Thoracic aorta (tissue), 2 donors: ENCODE results near the gene F13A1. TPM values are rescaled to one million over a fixed set of nuclear protein-coding genes. Genes with fewer than 3 reads are reported as not detected.
"Not testable (repeated sequence)": the region's sequence is repeated elsewhere in the genome, so short reads cannot be mapped to it uniquely, and the experiment has no call there.

ENCODE experiments used
- ATAC-seq: fragments of 150-250 bp; one replicate; pipeline ENCODE4 v1.8.0; 2017; ENCODE audit warnings: low read depth; ENCODE audit not compliant: insufficient number of reproducible peaks, low FRiP score
- DNase-seq: peaks from one replicate; pipeline ENCODE4 v3.0.0-alpha.2; 2020; ENCODE audit warnings: low spot score
- H3K27ac ChIP-seq, 2 donors: fragments of 200-600 bp; sonication (generic); 1 replicate in 1 of 2; 2 replicates in 1 of 2; pipeline ENCODE4 v1.5.1; 2016; ENCODE audit warnings: mild to moderate bottlenecking in 2 of 2, moderate library complexity in 2 of 2
- H3K27me3 ChIP-seq: fragments of 200-600 bp; sonication (generic); replicated peaks from 2 replicates; pipeline ENCODE4 v1.6.0; 2016; ENCODE audit warnings: mild to moderate bottlenecking; ENCODE audit not compliant: insufficient read depth
- H3K36me3 ChIP-seq: fragments of 200-600 bp; sonication (generic); one replicate; pipeline ENCODE4 v1.5.1; 2016
- H3K4me1 ChIP-seq, 2 donors: fragments of 200-600 bp; sonication (generic); 1 replicate in 1 of 2; 2 replicates in 1 of 2; pipeline versions ENCODE4 v1.5.1 to v1.6.0; 2016; ENCODE audit warnings: low read depth in 2 of 2, mild to moderate bottlenecking in 1 of 2; ENCODE audit not compliant: control insufficient read depth in 1 of 2
- H3K4me3 ChIP-seq: fragments of 200-600 bp; sonication (generic); 2 replicates; pipeline ENCODE4 v1.5.1; 2016; ENCODE audit warnings: mild to moderate bottlenecking
- H3K9me3 ChIP-seq: fragments of 200-600 bp; sonication (generic); 2 replicates; pipeline ENCODE4 v1.5.1; 2016
- total RNA-seq, 2 donors: library from RNA; depleted of rRNA; stranded (reverse); fragments of >200 nt; gene quantifications; one replicate each; pipeline versions ENCODE4 v1.1.0 to v1.2.3, GENCODE V29; 2016
- TF ChIP-seq, protein P1 (sequence below): fragments of 200-600 bp; sonication (generic); IDR thresholded peaks from one replicate; pipeline ENCODE4 v1.5.1; 2019; ENCODE audit warnings: antibody characterized with exemption

F13A1 gene
- total RNA-seq, 2 donors from 2014 or later: 156 to 228 TPM

DNA sequence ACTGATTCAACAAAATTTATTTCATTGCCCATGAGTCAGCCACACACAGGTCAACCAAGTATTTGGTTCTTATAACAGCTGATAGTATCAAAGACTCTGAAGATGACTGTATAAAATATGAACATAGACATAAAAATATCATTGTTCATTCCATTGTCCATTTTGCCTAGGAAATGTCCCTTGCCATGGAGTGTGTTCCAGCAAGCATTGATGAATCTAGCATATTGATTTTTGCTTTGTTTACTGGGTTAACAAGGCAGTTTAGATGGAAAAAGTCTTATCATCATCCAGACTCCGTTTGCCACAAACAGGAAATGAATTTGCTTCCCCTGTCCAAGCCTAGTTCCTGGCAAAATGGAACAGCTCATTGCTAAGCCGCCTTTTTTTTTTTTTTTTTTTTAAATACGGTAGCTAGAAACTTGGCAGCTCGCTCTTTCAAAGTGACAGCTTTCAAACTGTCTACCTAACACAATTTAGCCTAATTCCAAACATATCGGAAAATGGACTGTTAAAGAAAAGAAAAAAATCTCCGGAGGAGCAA, 7.5 kb downstream of the F13A1 start:
- ATAC-seq: no peak
- Histone ChIP-seq H3K9me3 (no peaks in the 10 kb centered on the region), H3K27me3 (no peaks in the 10 kb centered on the region), H3K36me3 (no peaks in the 10 kb centered on the region), H3K4me3 (no peak overlapping the region), H3K27ac (no peak overlapping the region), H3K4me1 (no peaks in the 10 kb centered on the region)
- TF ChIP-seq, protein P1, sequence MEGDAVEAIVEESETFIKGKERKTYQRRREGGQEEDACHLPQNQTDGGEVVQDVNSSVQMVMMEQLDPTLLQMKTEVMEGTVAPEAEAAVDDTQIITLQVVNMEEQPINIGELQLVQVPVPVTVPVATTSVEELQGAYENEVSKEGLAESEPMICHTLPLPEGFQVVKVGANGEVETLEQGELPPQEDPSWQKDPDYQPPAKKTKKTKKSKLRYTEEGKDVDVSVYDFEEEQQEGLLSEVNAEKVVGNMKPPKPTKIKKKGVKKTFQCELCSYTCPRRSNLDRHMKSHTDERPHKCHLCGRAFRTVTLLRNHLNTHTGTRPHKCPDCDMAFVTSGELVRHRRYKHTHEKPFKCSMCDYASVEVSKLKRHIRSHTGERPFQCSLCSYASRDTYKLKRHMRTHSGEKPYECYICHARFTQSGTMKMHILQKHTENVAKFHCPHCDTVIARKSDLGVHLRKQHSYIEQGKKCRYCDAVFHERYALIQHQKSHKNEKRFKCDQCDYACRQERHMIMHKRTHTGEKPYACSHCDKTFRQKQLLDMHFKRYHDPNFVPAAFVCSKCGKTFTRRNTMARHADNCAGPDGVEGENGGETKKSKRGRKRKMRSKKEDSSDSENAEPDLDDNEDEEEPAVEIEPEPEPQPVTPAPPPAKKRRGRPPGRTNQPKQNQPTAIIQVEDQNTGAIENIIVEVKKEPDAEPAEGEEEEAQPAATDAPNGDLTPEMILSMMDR: no peak
- DNase-seq: no peak

DNA sequence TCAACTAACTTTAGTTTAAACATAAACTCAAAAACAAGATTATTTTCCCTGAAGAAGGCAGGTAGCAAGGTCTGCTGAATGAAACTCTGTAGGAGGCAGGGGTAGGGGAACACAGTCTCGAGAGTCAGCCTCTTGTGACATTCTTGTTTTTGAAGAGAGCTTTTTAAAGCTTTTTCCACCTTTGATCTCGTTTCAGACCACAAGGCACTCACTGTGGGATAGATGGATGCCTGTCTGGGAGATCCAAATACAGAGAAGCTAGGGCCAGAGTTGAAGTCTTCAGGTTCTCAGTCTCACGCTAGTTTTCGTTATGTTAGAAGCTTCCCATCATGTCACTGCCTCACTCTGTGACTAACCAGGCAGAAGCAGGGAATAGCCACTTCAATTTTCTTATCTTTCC, 14.9 kb downstream of the F13A1 start:
- Histone ChIP-seq H3K9me3 (no peaks in the 10 kb centered on the region), H3K27me3 (no peaks in the 10 kb centered on the region), H3K36me3 (no peaks in the 10 kb centered on the region), H3K4me1 (no peaks in the 10 kb centered on the region), H3K4me3 (no peak overlapping the region), H3K27ac (no peak overlapping the region)
- DNase-seq: no peak
- TF ChIP-seq, protein P1: no peak
- no peak for ATAC-seq

DNA sequence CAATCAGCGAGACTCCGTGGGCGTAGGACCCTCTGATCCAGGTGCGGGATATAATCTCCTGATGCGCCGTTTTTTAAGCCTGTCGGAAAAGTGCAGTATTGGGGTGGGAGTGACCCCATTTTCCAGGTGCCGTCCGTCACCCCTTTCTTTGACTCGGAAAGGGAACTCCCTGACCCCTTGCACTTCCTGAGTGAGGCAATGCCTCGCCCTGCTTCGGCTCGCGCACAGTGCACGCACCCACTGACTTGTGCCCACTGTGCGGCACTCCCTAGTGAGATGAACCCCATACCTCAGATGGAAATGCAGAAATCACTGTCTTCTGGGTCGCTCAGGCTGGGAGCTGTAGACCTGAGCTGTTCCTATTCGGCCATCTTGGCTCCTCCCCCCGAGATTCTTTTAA, 20.1 kb downstream of the F13A1 start:
- H3K36me3 ChIP-seq, ATAC-seq, H3K4me3 ChIP-seq, H3K27ac ChIP-seq, H3K27me3 ChIP-seq, H3K9me3 ChIP-seq, H3K4me1 ChIP-seq, DNase-seq: not testable (repeated sequence)

DNA sequence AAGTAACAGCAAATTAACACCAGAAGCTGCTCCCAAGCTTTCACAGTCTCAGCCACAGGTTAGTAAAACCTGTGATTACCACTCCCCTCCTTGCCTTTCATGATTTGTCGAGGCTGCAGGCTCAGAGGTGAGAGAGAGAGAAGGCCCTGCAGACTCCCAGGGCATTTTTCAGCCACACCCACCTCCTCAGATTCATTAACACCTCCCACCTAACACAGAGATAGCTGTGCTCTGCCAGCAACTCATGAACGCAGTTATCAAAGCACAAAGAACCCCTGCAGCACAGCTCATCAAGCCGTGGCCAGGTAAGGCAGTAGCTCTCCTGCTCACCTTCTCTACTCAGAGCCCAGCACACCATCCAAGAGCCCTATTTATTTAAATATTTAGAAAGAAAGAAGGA, 27.1 kb downstream of the F13A1 start:
- H3K27ac ChIP-seq: no peak overlapping the region
- ATAC-seq (no peak), DNase-seq (no peak)
- no peaks in the 10 kb centered on the region for H3K27me3 ChIP-seq
- H3K4me3 ChIP-seq: no peak overlapping the region
- TF ChIP-seq, protein P1: no peak
- no peaks in the 10 kb centered on the region for H3K36me3 ChIP-seq
- no peaks in the 10 kb centered on the region for H3K9me3 ChIP-seq
- no peaks in the 10 kb centered on the region for H3K4me1 ChIP-seq

DNA sequence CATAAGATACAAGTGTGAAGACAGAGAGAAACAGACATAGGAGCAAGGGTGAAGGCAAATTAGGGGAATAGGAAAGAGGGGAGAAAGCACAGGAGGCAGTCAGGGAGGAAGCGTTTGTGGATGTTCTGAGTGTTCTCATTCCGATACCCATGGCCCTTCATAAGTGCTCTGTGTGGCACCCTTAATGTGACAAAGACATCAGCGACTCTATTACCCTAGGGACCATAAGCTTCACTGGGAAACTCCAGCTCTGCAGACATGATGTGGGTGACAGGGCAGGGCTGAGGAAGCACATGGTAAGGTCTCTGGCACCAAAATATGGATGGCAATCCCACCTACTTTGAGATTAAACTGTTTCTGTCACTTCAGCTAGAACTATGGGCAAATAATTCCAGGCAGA, 33.0 kb downstream of the F13A1 start:
- Histone ChIP-seq H3K27me3 (no peaks in the 10 kb centered on the region), H3K36me3 (no peaks in the 10 kb centered on the region), H3K9me3 (no peaks in the 10 kb centered on the region), H3K4me1 (no peaks in the 10 kb centered on the region), H3K4me3 (no peak overlapping the region), H3K27ac (no peak overlapping the region)
- TF ChIP-seq, protein P1: no peak
- ATAC-seq: no peak
- DNase-seq: no peak

DNA sequence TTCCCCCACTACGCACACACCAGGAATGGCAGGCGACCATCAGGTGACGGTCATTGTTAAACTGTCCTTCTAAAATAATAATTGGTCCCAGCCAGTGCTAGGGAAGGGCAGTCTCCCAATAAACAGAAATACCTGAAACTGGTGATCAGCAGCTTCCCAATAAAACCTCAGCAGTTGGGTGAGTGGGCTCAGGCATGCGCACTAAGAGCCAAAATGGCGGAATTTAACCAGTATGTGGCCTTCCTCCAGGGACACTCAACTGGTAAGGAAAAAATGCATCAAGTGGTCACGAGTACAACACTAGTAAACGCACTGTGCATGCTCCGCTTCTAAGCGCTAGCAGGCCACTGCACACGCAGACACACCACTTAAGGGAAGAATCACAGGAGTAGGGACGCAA, 34.8 kb downstream of the F13A1 start:
- Histone ChIP-seq H3K27ac (no peak overlapping the region), H3K36me3 (no peaks in the 10 kb centered on the region), H3K4me1 (no peaks in the 10 kb centered on the region), H3K27me3 (no peaks in the 10 kb centered on the region), H3K9me3 (no peaks in the 10 kb centered on the region), H3K4me3 (no peak overlapping the region)
- DNase-seq (no peak), ATAC-seq (no peak)
- TF ChIP-seq, protein P1: no peak
